T follicular helper cell (primary cell): ENCODE data around the gene DGKG.

Experiments used
- DNase-seq: peaks from one replicate; pipeline ENCODE4 v3.0.0-alpha.2; 2020; ENCODE audit warnings: low read depth

The DGKG gene

GRCh38 chr3:186171521-186171920 lies 190.5 kb downstream of the DGKG start:
- no peak for DNase-seq

- no peak for DNase-seq
Measured at GRCh38 chr3:186170516-186170915, 191.5 kb downstream of the DGKG start.

GRCh38 chr3:186169379-186169778 lies 192.7 kb downstream of the DGKG start:
- DNase-seq: no peak

GRCh38 chr3:186168976-186169375 lies 193.1 kb downstream of the DGKG start:
- DNase-seq: no peak

- no peak for DNase-seq
Measured at GRCh38 chr3:186167646-186168395, 194.2 kb downstream of the DGKG start.

- no peak for DNase-seq
Measured at GRCh38 chr3:186166491-186167288, 195.3 kb downstream of the DGKG start.

GRCh38 chr3:186166036-186166435 lies 196.0 kb downstream of the DGKG start:
- no peak for DNase-seq

- DNase-seq: no peak
Measured at GRCh38 chr3:186165331-186165730, 196.7 kb downstream of the DGKG start.

GRCh38 chr3:186164696-186165095 lies 197.3 kb downstream of the DGKG start:
- DNase-seq: no peak

- no peak for DNase-seq
Measured at GRCh38 chr3:186162221-186162620, 199.8 kb downstream of the DGKG start.

GRCh38 chr3:186160691-186161243 lies 201.3 kb downstream of the DGKG start:
- DNase-seq: no peak

GRCh38 chr3:186154641-186155040 lies 207.4 kb downstream of the DGKG start:
- DNase-seq: no peak

GRCh38 chr3:186152889-186153292 lies 209.1 kb downstream of the DGKG start:
- DNase-seq: no peak

- DNase-seq: no peak
Measured at GRCh38 chr3:186152361-186152798, 209.7 kb downstream of the DGKG start.

GRCh38 chr3:186151077-186151971 lies 210.7 kb downstream of the DGKG start:
- no peak for DNase-seq

- no peak for DNase-seq
Measured at GRCh38 chr3:186150041-186150830, 211.8 kb downstream of the DGKG start.

GRCh38 chr3:186149319-186149960 lies 212.6 kb downstream of the DGKG start:
- no peak for DNase-seq

- no peak for DNase-seq
Measured at GRCh38 chr3:186144257-186144656, 217.8 kb downstream of the DGKG start.

- no peak for DNase-seq
Measured at GRCh38 chr3:186143250-186143649, 218.8 kb downstream of the DGKG start.

- no peak for DNase-seq
Measured at GRCh38 chr3:186142393-186142932, 219.6 kb downstream of the DGKG start.
